AG04449 (cell line): ENCODE results near the gene SUPT6H.
A peak's percentile ranks its signal among the peaks of the same experiment; 100 is the strongest.

Experiments
- CTCF ChIA-PET: fragments of 350-600 bp; formaldehyde crosslinking; extraction: SDS; loops from one replicate; lab custom pipeline; 2021; ENCODE audit warnings: antibody characterized with exemption; lab: Yijun Ruan, JAX
- POLR2A ChIA-PET: fragments of 400-600, 350-600 bp; formaldehyde crosslinking; extraction: SDS; loops from one replicate; lab custom pipeline; 2020; ENCODE audit warnings: antibody characterized with exemption, inconsistent platforms; lab: Yijun Ruan, JAX
- DNase-seq: peaks from one replicate; pipeline ENCODE4 v3.0.0-alpha.2; 2010; ENCODE audit warnings: low read depth, low spot score
- H3K4me3 ChIP-seq: 2 replicates; pipeline ENCODE4 v1.5.1; 2011; ENCODE audit warnings: low read depth, mild to moderate bottlenecking, control low read depth, low read length
- CTCF ChIP-seq: IDR thresholded peaks from one replicate; pipeline ENCODE4 v1.5.1; 2011; ENCODE audit warnings: mild to moderate bottlenecking, moderate library complexity, low read length, control low read depth, inconsistent platforms; ENCODE audit not compliant: insufficient read depth; ENCODE audit errors: missing control alignments

SUPT6H gene

DNA sequence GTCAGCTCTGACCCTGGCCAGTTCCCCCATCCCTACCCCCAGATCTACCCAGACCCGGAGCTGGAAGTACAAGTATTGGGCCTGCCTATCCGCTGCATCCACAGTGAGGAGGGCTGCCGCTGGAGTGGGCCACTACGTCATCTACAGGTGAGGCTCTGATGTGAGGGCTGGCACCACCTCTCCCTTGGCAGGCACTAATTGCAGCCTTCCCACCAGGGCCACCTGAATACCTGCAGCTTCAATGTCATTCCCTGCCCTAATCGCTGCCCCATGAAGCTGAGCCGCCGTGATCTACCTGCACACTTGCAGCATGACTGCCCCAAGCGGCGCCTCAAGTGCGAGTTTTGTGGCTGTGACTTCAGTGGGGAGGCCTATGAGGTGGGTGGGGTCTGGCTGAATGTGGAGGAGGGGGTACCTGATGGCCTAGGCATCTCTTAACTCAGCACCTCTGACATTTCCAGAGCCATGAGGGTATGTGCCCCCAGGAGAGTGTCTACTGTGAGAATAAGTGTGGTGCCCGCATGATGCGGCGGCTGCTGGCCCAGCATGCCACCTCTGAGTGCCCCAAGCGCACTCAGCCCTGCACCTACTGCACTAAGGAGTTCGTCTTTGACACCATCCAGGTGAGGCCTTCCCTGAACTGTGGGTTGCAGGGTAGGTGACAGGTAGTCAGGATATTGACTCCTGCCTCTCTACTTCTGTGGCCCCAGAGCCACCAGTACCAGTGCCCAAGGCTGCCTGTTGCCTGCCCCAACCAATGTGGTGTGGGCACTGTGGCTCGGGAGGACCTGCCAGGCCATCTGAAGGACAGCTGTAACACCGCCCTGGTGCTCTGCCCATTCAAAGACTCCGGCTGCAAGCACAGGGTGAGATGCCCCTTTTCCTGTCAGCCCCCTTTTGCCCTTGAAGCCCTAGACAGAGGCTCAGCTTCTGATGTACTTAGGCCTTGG, 86.1 kb downstream of the SUPT6H start:
- DNase-seq: no peak
- ChIA-PET POLR2A (interaction anchor here (1.4 to 13.2 kb wide), 2 partner anchors 21 to 201 kb away, joined by 5 to 174 read pairs; partner anchors contain the start of genes NEK8 and TLCD1), CTCF (interaction anchor here (0.6 to 17.9 kb wide), 7 partner anchors 8 to 202 kb away, joined by 3 to 603 read pairs (median 6); partner anchors contain the start of genes FLOT2, NEK8, RPL23A and TLCD1)
- no peak overlapping the region for H3K4me3 ChIP-seq
- TF ChIP-seq CTCF: no peak

DNA sequence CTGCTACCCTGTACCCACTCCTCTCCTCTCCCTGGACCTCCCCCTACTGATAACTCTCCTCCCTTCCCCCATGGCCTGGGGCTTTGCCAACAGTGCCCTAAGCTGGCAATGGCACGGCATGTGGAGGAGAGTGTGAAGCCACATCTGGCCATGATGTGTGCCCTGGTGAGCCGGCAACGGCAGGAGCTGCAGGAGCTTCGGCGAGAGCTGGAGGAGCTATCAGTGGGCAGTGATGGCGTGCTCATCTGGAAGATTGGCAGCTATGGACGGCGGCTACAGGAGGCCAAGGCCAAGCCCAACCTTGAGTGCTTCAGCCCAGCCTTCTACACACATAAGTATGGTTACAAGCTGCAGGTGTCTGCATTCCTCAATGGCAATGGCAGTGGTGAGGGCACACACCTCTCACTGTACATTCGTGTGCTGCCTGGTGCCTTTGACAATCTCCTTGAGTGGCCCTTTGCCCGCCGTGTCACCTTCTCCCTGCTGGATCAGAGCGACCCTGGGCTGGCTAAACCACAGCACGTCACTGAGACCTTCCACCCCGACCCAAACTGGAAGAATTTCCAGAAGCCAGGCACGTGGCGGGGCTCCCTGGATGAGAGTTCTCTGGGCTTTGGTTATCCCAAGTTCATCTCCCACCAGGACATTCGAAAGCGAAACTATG, 87.0 kb downstream of the SUPT6H start:
- POLR2A ChIA-PET: interaction anchor here (13.2 kb wide), 1 partner anchor 22 kb away, joined by 174 read pairs; the partner anchor contains the start of genes NEK8 and TLCD1
- CTCF ChIA-PET: interaction anchor here (0.8 to 17.9 kb wide), 15 partner anchors 8 to 205 kb away, joined by 3 to 603 read pairs (median 6); partner anchors contain the start of genes FLOT2, NEK8, PHF12 and RPL23A
- H3K4me3 ChIP-seq: no peak overlapping the region
- no peak for TF ChIP-seq CTCF
- no peak for DNase-seq

- POLR2A ChIA-PET: interaction anchor here (13.2 kb wide), 1 partner anchor 22 kb away, joined by 174 read pairs; the partner anchor contains the start of genes NEK8 and TLCD1
- CTCF ChIA-PET: interaction anchor here (0.6 to 17.9 kb wide), 28 partner anchors 9 to 204 kb away, joined by 3 to 603 read pairs (median 4); partner anchors contain the start of genes FAM222B, FLOT2, NEK8 and PHF12
- no peak overlapping the region for H3K4me3 ChIP-seq
- DNase-seq: no peak
- TF ChIP-seq CTCF: no peak
Measured at GRCh38 chr17:28749516-28750177, 87.6 kb downstream of the SUPT6H start.

DNA sequence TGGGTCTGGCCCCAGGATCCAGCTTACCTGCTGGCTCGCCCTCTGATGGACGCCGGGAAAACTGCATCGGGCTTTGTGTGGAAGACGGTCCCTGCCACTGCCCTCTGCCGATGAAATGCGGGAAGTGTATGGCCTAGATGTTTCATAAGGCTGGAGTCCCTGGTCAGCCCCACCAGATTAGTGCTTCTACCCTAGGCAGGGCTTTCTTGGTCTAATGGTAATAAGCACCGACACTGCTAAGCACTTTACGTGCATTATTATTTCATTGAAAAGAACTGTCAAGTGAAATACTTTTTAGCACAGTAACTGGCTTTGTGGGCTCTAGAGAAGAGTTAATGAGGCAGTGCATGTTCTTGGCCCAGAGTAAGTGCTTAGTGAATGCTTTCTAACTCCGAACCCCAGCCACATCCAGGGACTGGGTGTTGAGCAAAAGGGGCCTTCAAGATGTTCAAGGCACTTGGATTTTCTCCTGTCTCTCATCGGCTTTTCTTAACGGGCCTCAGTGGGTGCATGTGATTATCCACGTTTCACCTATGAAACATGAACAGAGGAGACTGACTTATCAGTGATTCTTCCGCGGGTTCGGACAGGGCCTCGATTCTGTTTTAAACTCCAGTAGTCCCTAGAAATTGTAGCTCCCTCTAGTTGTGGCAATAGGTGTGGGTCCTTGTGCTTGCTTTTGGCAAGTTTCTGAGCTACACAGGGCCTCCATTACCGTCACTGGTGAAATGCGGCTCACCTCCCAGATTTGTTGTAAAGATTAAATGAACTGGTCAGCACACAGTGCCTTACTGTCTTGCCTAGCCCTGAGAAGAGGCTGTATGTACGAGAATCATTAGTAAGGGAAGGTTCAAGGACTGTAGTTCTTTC, 88.4 kb downstream of the SUPT6H start:
- TF ChIP-seq CTCF: peak; percentile 100
- DNase-seq: no peak
- POLR2A ChIA-PET: interaction anchor here (13.2 kb wide), 1 partner anchor 23 kb away, joined by 174 read pairs; the partner anchor contains the start of genes NEK8 and TLCD1
- H3K4me3 ChIP-seq: no peak overlapping the region
- CTCF ChIA-PET: interaction anchor here (0.6 to 17.9 kb wide), 41 partner anchors 6 to 387 kb away, joined by 3 to 603 read pairs (median 4); partner anchors contain the start of genes FAM222B, FLOT2, NEK8 and PHF12
